ENCODE results near the gene TMEM59.

DNA sequence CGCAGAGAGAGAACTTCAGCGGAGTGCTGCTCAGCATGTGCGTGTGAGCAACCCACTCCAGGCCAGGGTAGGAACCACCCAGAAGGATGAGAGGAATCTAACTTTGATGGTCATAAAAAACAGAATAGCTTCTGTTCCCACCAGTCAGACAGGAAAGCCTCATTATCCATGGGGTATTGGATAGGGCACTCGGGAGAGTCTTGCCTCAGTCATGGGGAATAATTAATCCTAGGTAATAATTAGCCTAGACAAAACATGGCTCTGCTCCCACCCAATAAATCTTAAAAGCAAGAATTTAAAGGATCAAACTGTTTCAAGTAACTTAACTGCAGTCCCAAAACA, 70.3 kb downstream of the TMEM59 start:
- TF ChIP-seq, protein P1, sequence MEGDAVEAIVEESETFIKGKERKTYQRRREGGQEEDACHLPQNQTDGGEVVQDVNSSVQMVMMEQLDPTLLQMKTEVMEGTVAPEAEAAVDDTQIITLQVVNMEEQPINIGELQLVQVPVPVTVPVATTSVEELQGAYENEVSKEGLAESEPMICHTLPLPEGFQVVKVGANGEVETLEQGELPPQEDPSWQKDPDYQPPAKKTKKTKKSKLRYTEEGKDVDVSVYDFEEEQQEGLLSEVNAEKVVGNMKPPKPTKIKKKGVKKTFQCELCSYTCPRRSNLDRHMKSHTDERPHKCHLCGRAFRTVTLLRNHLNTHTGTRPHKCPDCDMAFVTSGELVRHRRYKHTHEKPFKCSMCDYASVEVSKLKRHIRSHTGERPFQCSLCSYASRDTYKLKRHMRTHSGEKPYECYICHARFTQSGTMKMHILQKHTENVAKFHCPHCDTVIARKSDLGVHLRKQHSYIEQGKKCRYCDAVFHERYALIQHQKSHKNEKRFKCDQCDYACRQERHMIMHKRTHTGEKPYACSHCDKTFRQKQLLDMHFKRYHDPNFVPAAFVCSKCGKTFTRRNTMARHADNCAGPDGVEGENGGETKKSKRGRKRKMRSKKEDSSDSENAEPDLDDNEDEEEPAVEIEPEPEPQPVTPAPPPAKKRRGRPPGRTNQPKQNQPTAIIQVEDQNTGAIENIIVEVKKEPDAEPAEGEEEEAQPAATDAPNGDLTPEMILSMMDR (IDR thresholded peaks at IDR 0.05 in 2 of 3, conservative IDR thresholded peaks at IDR 0.05 in 1 of 3; ENCODE audit: borderline replicate concordance in 1 of 3, insufficient read depth in 1 of 3, low read depth in 2 of 3, low read length in 2 of 3): no peak
- TF ChIP-seq SP1 (IDR thresholded peaks at IDR 0.05; ENCODE audit: low read depth) (no peak), POLR2A (IDR thresholded peaks at IDR 0.05; ENCODE audit: borderline replicate concordance, extremely low read depth, insufficient read depth, insufficient read length) (no peak), EZH2 (IDR thresholded peaks at IDR 0.05) (no peak), ZNF274 (IDR thresholded peaks at IDR 0.05; ENCODE audit: low read depth, low read length) (no peak), FOSL1 (IDR thresholded peaks at IDR 0.05; ENCODE audit: low read depth) (no peak), RAD21 (IDR thresholded peaks at IDR 0.05; ENCODE audit: low read depth) (no peak), POLR2AphosphoS5 (IDR thresholded peaks at IDR 0.05; ENCODE audit: low read depth, low read length) (no peak), SRF (IDR thresholded peaks at IDR 0.05; ENCODE audit: low read depth) (no peak), EZH2phosphoT487 (IDR thresholded peaks at IDR 0.05; ENCODE audit: borderline replicate concordance) (no peak), SIN3A (IDR thresholded peaks at IDR 0.05; ENCODE audit: low read depth) (no peak), CBX3 (IDR thresholded peaks at IDR 0.05; ENCODE audit: low read depth) (no peak), EGR1 (IDR thresholded peaks at IDR 0.05; ENCODE audit: low read depth) (no peak)
- TF ChIP-seq, protein P2, sequence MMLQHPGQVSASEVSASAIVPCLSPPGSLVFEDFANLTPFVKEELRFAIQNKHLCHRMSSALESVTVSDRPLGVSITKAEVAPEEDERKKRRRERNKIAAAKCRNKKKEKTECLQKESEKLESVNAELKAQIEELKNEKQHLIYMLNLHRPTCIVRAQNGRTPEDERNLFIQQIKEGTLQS (IDR thresholded peaks at IDR 0.05): no peak
